SK-MEL-5 (cell line): ENCODE results near the gene GRM1. TPM values are rescaled to one million over a fixed set of nuclear protein-coding genes. Genes with fewer than 3 reads are reported as not detected.

Source experiments
- DNase-seq: peaks from one replicate; pipeline ENCODE4 v3.0.0-alpha.2; 2016; ENCODE audit warnings: low read depth, low spot score
- in situ Hi-C: cut with HindIII; loops from 2 replicates; pipeline ENCODE4 v1.10.0; 2016; ENCODE audit warnings: low sequenced_read_pairs, high pct_unique_total_duplicates, low pct_unique_long_range_greater_than_20kb
- small RNA-seq, 2 experiments: library from RNA; depleted of rRNA; stranded (forward); fragments of <200 nt; gene quantifications; one replicate each; pipeline ENCODE3, GENCODE V24; 2014
- total RNA-seq: library from RNA; depleted of rRNA; stranded (reverse); fragments of >200 nt; shearing (Covaris generic); gene quantifications from 2 replicates; pipeline ENCODE4 v1.2.3, GENCODE V29; 2014; rRNA removed

GRM1 gene
- total RNA-seq, 1 experiment from 2014 or later, result 0.26 TPM

GRCh38 chr6:146434732-146435390, 406.0 kb downstream of the GRM1 start:
- in situ Hi-C loops, result no loop called here
- no peak for DNase-seq

- DNase-seq, result no peak
- in situ Hi-C loops, result no loop called here
Observed at GRCh38 chr6:146441907-146442306, 413.0 kb downstream of the GRM1 start.

- DNase-seq, result no peak
- in situ Hi-C loops, result no loop called here
Observed at GRCh38 chr6:146444189-146444588, 415.3 kb downstream of the GRM1 start.

DNA sequence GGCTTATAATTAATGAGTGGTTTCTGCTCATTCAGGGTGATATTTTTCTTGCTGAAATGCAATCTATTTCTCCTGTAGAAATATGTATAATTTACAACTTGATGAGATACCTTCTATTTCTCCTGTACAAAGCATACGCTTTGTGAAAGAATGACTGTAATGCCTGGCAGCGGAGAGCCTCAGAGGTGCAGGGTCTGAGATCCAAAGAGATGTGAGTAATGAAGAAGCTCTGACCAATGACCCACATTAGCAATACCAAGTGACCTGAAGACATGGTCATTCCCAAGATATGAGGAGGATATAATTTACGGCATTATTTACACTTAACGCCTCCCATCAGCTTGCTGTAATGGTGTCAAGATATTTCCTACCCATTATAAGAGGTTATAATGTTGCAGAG, 416.4 kb downstream of the GRM1 start:
- in situ Hi-C loops, result no loop called here
- no peak for DNase-seq

DNA sequence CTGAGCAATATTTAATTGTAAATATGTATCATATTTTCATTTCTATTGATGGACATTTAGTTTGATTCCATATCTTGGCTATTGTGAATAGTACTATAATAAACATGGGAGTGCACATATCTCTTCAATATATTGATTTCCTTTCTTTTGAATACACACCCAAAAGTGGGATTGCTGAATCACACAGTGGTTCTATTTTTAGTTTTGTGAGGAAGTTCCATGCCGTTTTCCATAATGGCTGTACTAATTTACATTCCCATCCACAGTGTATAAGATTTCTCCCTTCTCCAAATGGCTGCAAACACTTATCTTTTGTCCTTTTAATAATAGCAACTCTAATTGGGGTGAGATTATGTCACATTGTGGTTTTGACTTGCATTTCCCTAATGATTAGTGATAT, 428.0 kb downstream of the GRM1 start:
- in situ Hi-C loops, result no loop called here
- no peak for DNase-seq

DNA sequence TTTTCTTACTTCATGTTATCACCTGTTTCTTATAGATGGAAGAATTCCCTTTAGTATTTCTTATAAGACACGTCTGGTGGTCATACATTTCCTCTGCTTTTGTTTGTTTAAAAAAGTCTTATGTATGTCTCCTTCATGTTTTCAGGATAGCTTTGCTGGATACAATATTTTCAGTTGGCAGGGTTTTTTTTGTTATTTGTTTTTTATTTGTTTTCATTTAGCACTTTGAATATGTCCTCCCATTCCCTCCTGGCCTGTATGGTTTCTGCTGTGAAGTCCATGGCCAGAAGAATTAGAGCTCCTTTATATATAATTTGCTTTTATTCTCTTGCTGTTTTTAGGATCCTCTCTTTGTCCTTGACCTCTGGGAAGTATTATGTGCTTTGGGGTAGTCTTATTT, 432.1 kb downstream of the GRM1 start:
- in situ Hi-C loops, result no loop called here

DNA sequence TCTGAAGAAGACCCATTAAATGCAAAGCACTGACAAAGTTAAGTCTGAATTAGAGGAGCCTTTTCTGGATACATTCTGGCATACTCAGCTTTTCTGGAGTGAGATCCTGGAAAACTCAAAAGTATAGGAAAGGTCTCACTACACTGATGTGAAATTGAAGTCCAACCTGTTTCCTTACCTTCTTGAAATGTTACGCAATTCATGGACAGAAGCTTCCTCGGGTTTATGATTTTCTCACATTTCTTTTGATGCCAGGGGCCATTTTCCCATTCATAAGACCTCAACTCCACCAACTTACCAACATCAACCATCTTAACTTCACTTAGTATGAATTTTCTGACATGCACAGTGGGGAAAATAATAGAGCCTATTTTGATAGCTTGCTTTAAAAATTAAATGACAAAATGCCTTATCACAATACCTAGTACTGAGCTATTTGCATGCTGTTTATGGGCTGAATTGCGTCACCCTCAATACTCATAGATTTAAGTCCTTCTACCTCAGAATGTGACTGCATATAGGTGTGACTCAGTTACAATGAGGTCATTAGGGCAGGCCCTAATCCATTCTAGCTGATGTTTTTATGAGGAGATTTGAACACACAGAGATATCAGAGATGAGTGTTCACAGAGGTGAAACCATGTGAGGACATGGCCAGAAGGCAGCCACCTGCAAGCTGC, 441.4 kb downstream of the GRM1 start:
- in situ Hi-C loops, result no loop called here
- no peak for DNase-seq

More for the DNA sequence above, 432.1 kb downstream of the GRM1 start:
- no peak for DNase-seq

DNA sequence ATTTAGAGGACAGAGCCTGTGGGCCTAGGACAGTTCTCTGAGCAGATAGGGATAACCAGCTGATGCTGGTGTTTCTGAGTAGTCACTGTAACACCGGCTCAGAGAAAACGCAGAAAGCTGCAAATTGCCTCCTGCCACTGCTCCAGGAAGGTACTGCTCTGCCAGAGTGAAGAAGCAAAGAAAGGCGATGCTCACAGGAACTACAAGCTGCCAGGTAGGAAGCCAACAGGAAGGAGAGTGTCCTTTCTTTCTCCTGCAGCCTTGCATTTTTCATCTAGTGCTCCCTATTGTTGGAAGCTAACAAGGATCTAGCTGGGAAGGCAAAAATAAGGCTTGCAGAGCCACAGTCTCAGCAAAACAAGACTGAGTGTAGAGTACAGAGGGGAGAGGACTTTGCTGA, 444.1 kb downstream of the GRM1 start:
- in situ Hi-C loops, result no loop called here
- DNase-seq, result no peak

- in situ Hi-C loops, result no loop called here
- peak; percentile 60 for DNase-seq
Observed at GRCh38 chr6:146481527-146481926, 452.7 kb downstream of the GRM1 start.

DNA sequence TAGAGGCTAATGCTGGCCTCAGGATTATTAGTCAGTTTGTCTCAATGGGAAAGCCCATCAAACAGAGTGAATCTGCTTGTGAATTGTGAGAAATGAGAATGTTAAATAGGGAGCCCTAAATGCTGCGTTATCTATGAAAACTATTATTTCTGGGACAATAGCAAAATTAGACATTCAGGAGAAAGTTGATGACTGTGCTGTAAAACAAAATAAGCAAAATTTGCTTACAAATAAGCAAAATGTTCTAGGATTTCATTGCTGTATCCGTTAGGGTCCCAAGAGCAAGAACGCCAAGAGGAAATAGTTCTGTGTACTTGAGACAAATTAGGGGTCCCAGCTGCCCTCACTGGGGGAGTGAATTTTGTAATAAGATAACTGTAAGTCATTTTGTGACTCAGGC, 455.5 kb downstream of the GRM1 start:
- DNase-seq, result no peak
- in situ Hi-C loops, result no loop called here

Small RNAs within 50 kb of the gene (small RNA-seq; reads per million reads assigned to genes)
- 0 to 0.48 reads per million in 2 experiments for gene RNA5SP222

Other genes starting within 250 kb of the GRM1 start
- 6.2 and 7.1 TPM in 2 replicates for gene FBXO30, start 214.3 kb upstream of the GRM1 start, total RNA-seq
- gene SHPRH, start 64.7 kb upstream of the GRM1 start, total RNA-seq, result 5.4 and 6.5 TPM in 2 replicates